Measurements from ENCODE around the gene MIOX. TPM values are rescaled to one million over a fixed set of nuclear protein-coding genes. Genes with fewer than 3 reads are reported as not detected.

Gene MIOX
- total RNA-seq, 4 donors from 2014 or later, result not detected

DNA sequence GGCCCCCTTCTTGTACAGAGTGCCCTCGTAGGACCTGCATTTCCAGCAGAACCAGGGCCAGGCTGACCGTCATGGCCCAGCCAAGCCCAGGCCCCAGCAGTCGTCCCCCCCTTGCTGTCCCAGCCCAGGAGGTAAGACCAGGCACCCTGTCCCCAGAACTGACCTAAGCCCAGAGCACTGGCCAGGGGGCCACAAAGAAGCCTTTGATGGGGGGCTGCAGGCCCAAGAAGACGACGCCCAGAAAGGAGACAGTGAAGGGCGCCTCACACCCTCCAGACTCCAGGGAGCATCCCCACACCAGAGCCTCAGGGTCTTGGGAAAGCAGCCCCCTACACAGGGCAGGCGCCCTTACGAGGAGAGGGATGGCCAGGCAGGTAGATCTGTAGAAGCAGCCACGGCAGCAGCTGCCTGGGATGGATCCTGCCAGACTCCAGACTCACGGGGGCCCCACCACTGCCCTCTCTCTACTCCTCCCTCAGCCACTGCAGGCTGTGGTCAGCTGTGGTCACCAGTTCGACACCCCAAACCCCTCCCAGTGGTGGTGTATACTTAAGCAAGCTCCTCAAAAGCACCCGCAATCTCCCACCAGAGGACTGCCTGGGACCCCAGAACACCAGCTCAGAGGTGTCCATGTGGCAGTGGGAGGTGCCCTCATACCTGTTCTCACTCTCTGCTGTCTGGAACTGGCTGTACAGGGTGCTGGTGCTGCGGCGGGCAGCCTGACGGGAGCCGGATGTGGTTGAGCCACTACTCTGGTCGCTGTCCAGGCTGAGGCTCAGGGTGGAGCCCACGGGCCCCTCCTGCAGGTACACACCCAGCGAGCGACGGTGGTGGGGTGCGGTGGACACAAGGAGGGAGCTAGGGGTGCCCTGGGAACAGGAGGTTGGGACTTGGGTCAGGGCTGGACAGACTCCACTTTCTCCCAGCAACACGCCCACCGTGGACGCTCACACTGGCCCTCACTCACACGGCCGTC lies 38.8 kb upstream of the MIOX start:
- Histone ChIP-seq H3K27ac (no peak overlapping the region), H3K4me3 (no peak overlapping the region), H3K27me3 (no peaks in the 10 kb centered on the region), H3K9me3 (no peaks in the 10 kb centered on the region), H3K36me3 (peaks cover 0 to 85% of the 10 kb centered on the region in 2 donors), H3K4me1 (peaks cover 0 to 20% (median 8%) of the 10 kb centered on the region in 3 donors)
- WGBS, 2 donors (ENCODE audit: low coverage in 1 of 2), result 40% methylated on average over 1 of the region's 27 CpGs; no CpG with 5 or more reads in 1 of the 2 donors
- TF ChIP-seq POLR2AphosphoS5 (IDR thresholded peaks at IDR 0.05) (no peak), POLR2A (IDR thresholded peaks at IDR 0.05) (no peak), EP300 (IDR thresholded peaks at IDR 0.05) (no peak)
- TF ChIP-seq, protein P1, sequence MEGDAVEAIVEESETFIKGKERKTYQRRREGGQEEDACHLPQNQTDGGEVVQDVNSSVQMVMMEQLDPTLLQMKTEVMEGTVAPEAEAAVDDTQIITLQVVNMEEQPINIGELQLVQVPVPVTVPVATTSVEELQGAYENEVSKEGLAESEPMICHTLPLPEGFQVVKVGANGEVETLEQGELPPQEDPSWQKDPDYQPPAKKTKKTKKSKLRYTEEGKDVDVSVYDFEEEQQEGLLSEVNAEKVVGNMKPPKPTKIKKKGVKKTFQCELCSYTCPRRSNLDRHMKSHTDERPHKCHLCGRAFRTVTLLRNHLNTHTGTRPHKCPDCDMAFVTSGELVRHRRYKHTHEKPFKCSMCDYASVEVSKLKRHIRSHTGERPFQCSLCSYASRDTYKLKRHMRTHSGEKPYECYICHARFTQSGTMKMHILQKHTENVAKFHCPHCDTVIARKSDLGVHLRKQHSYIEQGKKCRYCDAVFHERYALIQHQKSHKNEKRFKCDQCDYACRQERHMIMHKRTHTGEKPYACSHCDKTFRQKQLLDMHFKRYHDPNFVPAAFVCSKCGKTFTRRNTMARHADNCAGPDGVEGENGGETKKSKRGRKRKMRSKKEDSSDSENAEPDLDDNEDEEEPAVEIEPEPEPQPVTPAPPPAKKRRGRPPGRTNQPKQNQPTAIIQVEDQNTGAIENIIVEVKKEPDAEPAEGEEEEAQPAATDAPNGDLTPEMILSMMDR (IDR thresholded peaks at IDR 0.05), result no peak
- no peak for ATAC-seq

DNA sequence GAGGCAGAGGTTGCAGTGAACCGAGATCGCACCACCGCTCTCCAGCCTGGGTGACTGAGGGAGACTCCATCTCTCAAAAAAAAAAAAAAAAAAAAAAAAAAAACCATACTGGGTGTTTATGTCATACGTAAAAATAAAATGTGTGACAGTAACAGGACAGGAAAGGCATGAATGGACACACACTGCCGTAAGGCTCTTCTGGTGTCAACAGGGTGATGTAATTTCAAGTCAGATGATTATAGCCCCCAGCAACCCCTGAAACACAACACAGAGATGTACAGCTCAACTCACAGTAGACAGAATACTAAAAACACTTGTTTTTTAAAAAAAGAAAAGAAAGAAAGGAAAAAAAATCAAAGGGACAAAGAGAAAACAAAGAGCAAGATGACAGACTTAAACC lies 34.0 kb upstream of the MIOX start:
- WGBS, 2 donors (ENCODE audit: low coverage in 1 of 2), result 63 to 84% methylated on average over 2 to 3 of the region's 5 CpGs
- Histone ChIP-seq H3K4me3 (no peak overlapping the region), H3K9me3 (no peaks in the 10 kb centered on the region)

DNA sequence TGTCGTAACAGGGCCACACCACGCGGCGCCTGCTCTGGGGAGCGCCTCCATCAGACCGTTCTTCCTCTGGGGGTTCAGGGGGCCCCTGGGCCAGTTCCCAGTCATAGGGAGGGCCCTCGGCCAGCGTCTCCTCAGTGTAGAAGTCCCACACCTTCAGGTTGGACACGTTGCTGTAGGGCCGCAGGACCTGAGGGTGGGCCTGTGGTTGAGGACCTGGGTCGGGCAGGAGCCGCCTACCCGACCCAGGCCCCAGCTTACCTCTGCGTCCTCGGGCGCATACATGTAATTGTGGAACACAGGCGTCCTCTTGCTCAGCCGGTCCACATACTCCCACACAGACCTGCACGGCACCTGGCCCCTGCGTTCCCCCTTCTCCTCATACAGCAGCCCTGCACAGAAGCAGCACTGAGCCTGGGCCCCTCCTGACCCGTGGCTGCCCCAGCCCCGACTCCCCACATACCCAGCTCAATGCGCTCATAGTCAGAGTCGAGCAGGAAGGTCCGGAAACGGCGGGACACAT lies 32.0 kb upstream of the MIOX start:
- Histone ChIP-seq H3K4me1 (no peaks in the 10 kb centered on the region), H3K4me3 (no peak overlapping the region), H3K27ac (no peak overlapping the region), H3K9me3 (no peaks in the 10 kb centered on the region), H3K27me3 (no peaks in the 10 kb centered on the region), H3K36me3 (peaks cover 0 to 95% of the 10 kb centered on the region in 2 donors)
- TF ChIP-seq POLR2A (IDR thresholded peaks at IDR 0.05), result no peak
- TF ChIP-seq POLR2AphosphoS5 (IDR thresholded peaks at IDR 0.05), result no peak
- TF ChIP-seq EP300 (IDR thresholded peaks at IDR 0.05), result no peak
- TF ChIP-seq, protein P1 (IDR thresholded peaks at IDR 0.05), result no peak
- 87 to 100% methylated on average over 3 to 4 of the region's 27 CpGs for whole genome bisulfite sequencing, 2 donors (ENCODE audit: low coverage in 1 of 2)
- no peak for ATAC-seq

More for the DNA sequence above, 34.0 kb upstream of the MIOX start:
- Histone ChIP-seq H3K36me3 (peaks cover 0 to 94% of the 10 kb centered on the region in 2 donors), H3K27ac (no peak overlapping the region), H3K27me3 (no peaks in the 10 kb centered on the region), H3K4me1 (no peaks in the 10 kb centered on the region)
- no peak for TF ChIP-seq EP300 (IDR thresholded peaks at IDR 0.05)
- ATAC-seq, result no peak

DNA sequence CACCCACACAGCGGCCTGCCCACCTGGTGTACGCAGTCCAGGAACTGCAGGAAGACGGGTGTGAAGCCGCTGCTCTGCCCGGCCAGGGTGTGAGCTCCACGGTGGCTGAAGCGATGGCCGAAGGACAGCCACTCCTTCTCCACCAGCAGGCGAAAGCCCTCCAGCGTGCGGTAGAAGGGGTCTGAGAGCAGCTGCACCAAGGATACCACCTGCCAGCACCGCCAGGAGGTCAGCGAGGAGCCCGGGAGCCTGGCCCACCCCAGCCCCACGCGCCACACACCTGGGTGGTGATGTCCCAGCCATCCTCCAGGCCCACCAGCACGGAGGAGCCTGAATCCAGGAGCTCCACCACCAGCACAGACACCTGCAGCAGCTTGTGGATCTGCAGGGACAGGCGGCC lies 31.5 kb upstream of the MIOX start:
- TF ChIP-seq POLR2A (IDR thresholded peaks at IDR 0.05) (no peak), EP300 (IDR thresholded peaks at IDR 0.05) (no peak), POLR2AphosphoS5 (IDR thresholded peaks at IDR 0.05) (no peak)
- TF ChIP-seq, protein P1 (IDR thresholded peaks at IDR 0.05), result no peak
- Histone ChIP-seq H3K4me1 (no peaks in the 10 kb centered on the region), H3K36me3 (peaks cover 0 to 95% of the 10 kb centered on the region in 2 donors), H3K27me3 (no peaks in the 10 kb centered on the region), H3K9me3 (no peaks in the 10 kb centered on the region), H3K27ac (no peak overlapping the region), H3K4me3 (no peak overlapping the region)
- 96% methylated on average over 4 of the region's 18 CpGs; no CpG with 5 or more reads in 1 of the 2 donors for WGBS, 2 donors (ENCODE audit: low coverage in 1 of 2)
- no peak for ATAC-seq

DNA sequence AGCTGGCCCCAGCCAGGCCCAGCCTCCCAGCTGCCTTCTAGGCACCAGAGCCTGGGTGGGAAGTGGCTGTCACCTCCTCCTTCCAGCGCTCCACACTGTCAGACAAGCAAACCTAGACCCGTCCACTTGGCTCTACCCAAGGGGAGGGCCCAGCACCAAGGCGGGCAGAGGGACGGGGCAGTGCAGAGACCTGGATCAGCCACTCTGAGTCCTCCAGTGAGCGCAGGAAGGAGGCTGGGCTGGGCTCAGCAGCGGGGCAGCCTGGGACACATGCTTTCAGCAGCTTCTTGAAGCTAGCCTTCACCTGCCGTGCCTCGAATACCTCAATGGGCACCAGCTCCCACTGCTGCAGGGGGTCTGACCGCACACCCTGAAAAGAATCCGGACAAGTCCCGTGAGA lies 30.6 kb upstream of the MIOX start:
- Histone ChIP-seq H3K4me3 (no peak overlapping the region), H3K36me3 (peaks cover 0 to 96% of the 10 kb centered on the region in 2 donors), H3K27ac (no peak overlapping the region), H3K4me1 (no peaks in the 10 kb centered on the region), H3K9me3 (no peaks in the 10 kb centered on the region), H3K27me3 (no peaks in the 10 kb centered on the region)
- ATAC-seq, result no peak
- WGBS, 2 donors (ENCODE audit: low coverage in 1 of 2), result 100% methylated on average over 1 of the region's 11 CpGs; no CpG with 5 or more reads in 1 of the 2 donors
- TF ChIP-seq, protein P1 (IDR thresholded peaks at IDR 0.05), result no peak
- TF ChIP-seq EP300 (IDR thresholded peaks at IDR 0.05) (no peak), POLR2A (IDR thresholded peaks at IDR 0.05) (no peak), POLR2AphosphoS5 (IDR thresholded peaks at IDR 0.05) (no peak)
